ENCODE data around the gene AEBP2.

Gene AEBP2

DNA sequence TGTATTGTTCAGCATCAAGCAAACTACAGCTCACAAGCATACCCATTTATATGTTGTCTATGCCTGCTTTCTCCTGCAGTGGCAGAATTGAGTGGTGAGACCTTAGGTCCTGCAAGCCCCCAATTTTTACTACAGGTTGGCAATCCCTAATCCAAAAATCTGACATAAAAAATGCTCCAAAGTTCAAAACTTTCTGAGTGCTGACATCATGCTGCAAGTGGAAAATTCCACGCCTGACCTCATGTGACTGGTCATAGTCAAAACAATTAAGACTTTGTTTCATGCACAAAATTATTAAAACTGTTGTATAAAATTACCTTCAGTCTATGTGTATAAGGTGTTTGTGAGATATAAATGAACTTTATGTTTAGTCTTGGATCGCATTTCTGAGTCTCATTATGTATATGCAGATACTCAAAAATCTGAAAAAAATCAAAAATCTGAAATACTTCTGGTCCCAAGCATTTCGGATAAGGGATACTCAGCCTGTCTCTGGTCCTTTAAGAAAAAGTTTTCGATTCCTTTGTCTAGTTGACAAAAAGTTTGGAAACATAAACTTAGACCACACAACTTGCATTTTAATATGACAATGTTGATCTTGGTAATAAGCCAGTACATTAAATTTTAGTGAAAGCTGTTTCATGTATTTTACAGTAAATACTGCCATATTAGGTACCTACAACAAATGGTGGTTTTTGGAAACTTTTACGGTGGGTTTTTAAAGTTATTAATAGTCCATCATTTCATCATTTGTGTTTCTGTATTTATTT lies 81.5 kb downstream of the AEBP2 start:
- H3K36me3 ChIP-seq (replicated peaks; ENCODE audit: insufficient read depth, low read length), result no peaks in the 10 kb centered on the region
- no peaks in the 10 kb centered on the region for H3K27me3 ChIP-seq (replicated peaks; ENCODE audit: insufficient read depth, low read length)
- H3K4me3 ChIP-seq (ENCODE audit: low read length), result no peak overlapping the region
- no peak overlapping the region for H2AFZ ChIP-seq (ENCODE audit: low read length)
- H3K9ac ChIP-seq (ENCODE audit: low read length), result no peak overlapping the region
- no peaks in the 10 kb centered on the region for H3K79me2 ChIP-seq (ENCODE audit: low read length)
- no peak overlapping the region for H3K27ac ChIP-seq (ENCODE audit: low read length)
- no peaks in the 10 kb centered on the region for H3K9me3 ChIP-seq (replicated peaks; ENCODE audit: insufficient read depth, low read length)
- no peaks in the 10 kb centered on the region for H3K9me2 ChIP-seq (replicated peaks; ENCODE audit: insufficient read depth, low read length)
- no peaks in the 10 kb centered on the region for H3F3A ChIP-seq (ENCODE audit: insufficient read depth, low read length)
- TF ChIP-seq, protein P1, sequence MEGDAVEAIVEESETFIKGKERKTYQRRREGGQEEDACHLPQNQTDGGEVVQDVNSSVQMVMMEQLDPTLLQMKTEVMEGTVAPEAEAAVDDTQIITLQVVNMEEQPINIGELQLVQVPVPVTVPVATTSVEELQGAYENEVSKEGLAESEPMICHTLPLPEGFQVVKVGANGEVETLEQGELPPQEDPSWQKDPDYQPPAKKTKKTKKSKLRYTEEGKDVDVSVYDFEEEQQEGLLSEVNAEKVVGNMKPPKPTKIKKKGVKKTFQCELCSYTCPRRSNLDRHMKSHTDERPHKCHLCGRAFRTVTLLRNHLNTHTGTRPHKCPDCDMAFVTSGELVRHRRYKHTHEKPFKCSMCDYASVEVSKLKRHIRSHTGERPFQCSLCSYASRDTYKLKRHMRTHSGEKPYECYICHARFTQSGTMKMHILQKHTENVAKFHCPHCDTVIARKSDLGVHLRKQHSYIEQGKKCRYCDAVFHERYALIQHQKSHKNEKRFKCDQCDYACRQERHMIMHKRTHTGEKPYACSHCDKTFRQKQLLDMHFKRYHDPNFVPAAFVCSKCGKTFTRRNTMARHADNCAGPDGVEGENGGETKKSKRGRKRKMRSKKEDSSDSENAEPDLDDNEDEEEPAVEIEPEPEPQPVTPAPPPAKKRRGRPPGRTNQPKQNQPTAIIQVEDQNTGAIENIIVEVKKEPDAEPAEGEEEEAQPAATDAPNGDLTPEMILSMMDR (IDR thresholded peaks at IDR 0.05; ENCODE audit: low read length), result no peak
- TF ChIP-seq EZH2 (optimal IDR thresholded peaks at IDR 0.05; ENCODE audit: low read depth, low read length) (no peak), EZH2phosphoT487 (IDR thresholded peaks at IDR 0.05; ENCODE audit: low read length) (no peak)
- no peaks in the 10 kb centered on the region for H3K4me1 ChIP-seq (ENCODE audit: low read length)
- H4K20me1 ChIP-seq (ENCODE audit: insufficient read depth, low read length), result no peaks in the 10 kb centered on the region
- no peak overlapping the region for H3K4me2 ChIP-seq (ENCODE audit: low read depth, low read length)
- no peak for DNase-seq

DNA sequence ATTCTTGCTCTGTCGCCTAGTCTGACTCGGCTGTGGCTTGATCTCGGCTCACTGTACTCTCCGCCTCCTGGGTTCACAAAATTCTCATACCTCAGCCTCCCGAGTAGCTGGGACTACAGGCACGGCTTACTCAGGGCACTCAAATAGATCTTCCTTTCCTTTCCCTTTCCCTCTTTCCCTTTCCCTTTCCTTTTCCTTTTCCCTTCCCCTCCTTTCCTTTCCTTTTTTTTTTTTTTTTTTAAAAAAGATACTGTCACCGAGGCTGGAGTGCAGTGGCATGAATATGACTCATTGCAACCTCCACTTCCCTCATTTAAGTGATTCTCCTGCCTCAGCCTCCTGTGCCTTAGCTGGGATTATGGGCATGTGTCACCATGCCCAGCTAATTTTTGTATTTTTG lies 86.0 kb downstream of the AEBP2 start:
- H3F3A ChIP-seq (ENCODE audit: insufficient read depth, low read length), result no peaks in the 10 kb centered on the region
- TF ChIP-seq, protein P1 (IDR thresholded peaks at IDR 0.05; ENCODE audit: low read length), result no peak
- no peak for TF ChIP-seq EZH2 (optimal IDR thresholded peaks at IDR 0.05; ENCODE audit: low read depth, low read length)
- TF ChIP-seq EZH2phosphoT487 (IDR thresholded peaks at IDR 0.05; ENCODE audit: low read length), result no peak
- H3K27me3 ChIP-seq (replicated peaks; ENCODE audit: insufficient read depth, low read length), result no peaks in the 10 kb centered on the region

DNA sequence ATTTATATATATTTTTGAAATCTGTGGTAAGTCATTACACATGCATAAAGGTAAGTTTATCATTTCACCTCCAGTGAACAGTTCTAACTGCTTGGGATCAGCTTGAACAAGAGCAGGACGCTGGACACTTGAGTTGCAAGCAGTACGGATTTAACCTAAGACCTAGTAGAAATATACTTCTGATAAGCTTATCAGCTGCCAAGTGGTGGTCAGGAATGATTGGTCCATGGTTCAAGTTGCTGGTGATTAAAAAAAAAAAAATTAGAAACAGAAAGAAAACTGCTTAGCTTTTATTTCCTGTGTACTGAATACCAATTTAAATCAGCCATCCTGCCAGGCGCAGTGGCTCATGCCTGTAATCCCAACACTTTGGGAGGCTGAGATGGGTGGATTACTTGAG lies 88.6 kb downstream of the AEBP2 start:
- Histone ChIP-seq H3K79me2 (ENCODE audit: low read length) (no peaks in the 10 kb centered on the region), H3K9me3 (replicated peaks; ENCODE audit: insufficient read depth, low read length) (no peaks in the 10 kb centered on the region), H3F3A (ENCODE audit: insufficient read depth, low read length) (no peaks in the 10 kb centered on the region), H3K27me3 (replicated peaks; ENCODE audit: insufficient read depth, low read length) (no peaks in the 10 kb centered on the region), H2AFZ (ENCODE audit: low read length) (no peak overlapping the region), H3K9me2 (replicated peaks; ENCODE audit: insufficient read depth, low read length) (no peaks in the 10 kb centered on the region), H3K36me3 (replicated peaks; ENCODE audit: insufficient read depth, low read length) (no peaks in the 10 kb centered on the region), H3K4me3 (ENCODE audit: low read length) (no peak overlapping the region), H3K9ac (ENCODE audit: low read length) (no peak overlapping the region), H3K4me2 (ENCODE audit: low read depth, low read length) (no peak overlapping the region), H4K20me1 (ENCODE audit: insufficient read depth, low read length) (no peaks in the 10 kb centered on the region), H3K27ac (ENCODE audit: low read length) (no peak overlapping the region), H3K4me1 (ENCODE audit: low read length) (no peaks in the 10 kb centered on the region)
- TF ChIP-seq EZH2phosphoT487 (IDR thresholded peaks at IDR 0.05; ENCODE audit: low read length), result no peak
- TF ChIP-seq, protein P1 (IDR thresholded peaks at IDR 0.05; ENCODE audit: low read length), result no peak
- no peak for TF ChIP-seq EZH2 (optimal IDR thresholded peaks at IDR 0.05; ENCODE audit: low read depth, low read length)
- no peak for DNase-seq

More for the DNA sequence above, 86.0 kb downstream of the AEBP2 start:
- Histone ChIP-seq H2AFZ (ENCODE audit: low read length) (no peak overlapping the region), H3K27ac (ENCODE audit: low read length) (no peak overlapping the region), H3K79me2 (ENCODE audit: low read length) (no peaks in the 10 kb centered on the region), H4K20me1 (ENCODE audit: insufficient read depth, low read length) (no peaks in the 10 kb centered on the region), H3K4me2 (ENCODE audit: low read depth, low read length) (no peak overlapping the region), H3K4me3 (ENCODE audit: low read length) (no peak overlapping the region), H3K36me3 (replicated peaks; ENCODE audit: insufficient read depth, low read length) (no peaks in the 10 kb centered on the region), H3K9me3 (replicated peaks; ENCODE audit: insufficient read depth, low read length) (no peaks in the 10 kb centered on the region), H3K4me1 (ENCODE audit: low read length) (no peaks in the 10 kb centered on the region), H3K9me2 (replicated peaks; ENCODE audit: insufficient read depth, low read length) (no peaks in the 10 kb centered on the region), H3K9ac (ENCODE audit: low read length) (no peak overlapping the region)
- no peak for DNase-seq
